Cardiac fibroblast (primary cell): Measurements from ENCODE around the gene DERA.
"Not testable (repeated sequence)": the region's sequence is repeated elsewhere in the genome, so short reads cannot be mapped to it uniquely, and the experiment has no call there.

ENCODE experiments used
- DNase-seq, 2 donors: peaks; one replicate each; pipeline versions ENCODE4 v3.0.0 to v3.0.0-alpha.2; 2010; ENCODE audit warnings: low read depth in 2 of 2
- H3K4me3 ChIP-seq, 2 donors: replicated peaks in 1 of 2; 1 replicate in 1 of 2; 2 replicates in 1 of 2; pipeline ENCODE4 v1.5.1; 2011; ENCODE audit warnings: low read depth in 2 of 2, low read length in 2 of 2, mild to moderate bottlenecking in 2 of 2, moderate library complexity in 1 of 2
- CTCF ChIP-seq: IDR thresholded peaks from one replicate; pipeline ENCODE4 v1.5.1; 2011; ENCODE audit warnings: low read depth, mild to moderate bottlenecking, low read length, inconsistent platforms

Gene DERA

GRCh38 chr12:15873556-15873955 is 37.6 kb upstream of the DERA start:
- DNase-seq, result no peak
- no peak for TF ChIP-seq CTCF
- H3K4me3 ChIP-seq, result no peak overlapping the region

GRCh38 chr12:15874556-15875145 is 36.5 kb upstream of the DERA start:
- not testable (repeated sequence) for H3K4me3 ChIP-seq, DNase-seq

GRCh38 chr12:15875863-15876262 is 35.3 kb upstream of the DERA start:
- no peak for DNase-seq
- no peak for TF ChIP-seq CTCF
- H3K4me3 ChIP-seq, result no peak overlapping the region

- no peak for TF ChIP-seq CTCF
- H3K4me3 ChIP-seq, result no peak overlapping the region
- DNase-seq, result no peak
Observed at GRCh38 chr12:15879413-15879812, 31.7 kb upstream of the DERA start.

GRCh38 chr12:15880721-15881120 is 30.4 kb upstream of the DERA start:
- H3K4me3 ChIP-seq, result no peak overlapping the region
- DNase-seq, result no peak
- TF ChIP-seq CTCF, result no peak

GRCh38 chr12:15882118-15882971 is 28.8 kb upstream of the DERA start, which contains the start of gene STRAP:
Gene STRAP, plus strand, starts transcription at chr12:15882387. Its CDS starts 321 bp downstream, at chr12:15882708.
- TF ChIP-seq CTCF, result no peak
- peak within 1 kb of the TSS; percentile 91 to 98 for H3K4me3 ChIP-seq
- peak; percentile 99 for DNase-seq

- no peak for TF ChIP-seq CTCF
- peak overlapping the region; percentile 91 to 98 for H3K4me3 ChIP-seq
- peak in 1 of 2 donors; percentile 24 for DNase-seq
Observed at GRCh38 chr12:15883536-15883935, 27.6 kb upstream of the DERA start.
